HG02763 (cell line): ENCODE measurements around the gene GPR12.

ENCODE experiments used
- ATAC-seq: cut with Tn5 transposase; IDR thresholded peaks from one replicate; pipeline ENCODE4 v1.9.1; 2021; ENCODE audit warnings: mild to moderate bottlenecking, moderate library complexity; ENCODE audit not compliant: unreplicated experiment

The GPR12 gene

GRCh38 chr13:26706381-26706780 lies 54.2 kb downstream of the GPR12 start:
- ATAC-seq = no peak

DNA sequence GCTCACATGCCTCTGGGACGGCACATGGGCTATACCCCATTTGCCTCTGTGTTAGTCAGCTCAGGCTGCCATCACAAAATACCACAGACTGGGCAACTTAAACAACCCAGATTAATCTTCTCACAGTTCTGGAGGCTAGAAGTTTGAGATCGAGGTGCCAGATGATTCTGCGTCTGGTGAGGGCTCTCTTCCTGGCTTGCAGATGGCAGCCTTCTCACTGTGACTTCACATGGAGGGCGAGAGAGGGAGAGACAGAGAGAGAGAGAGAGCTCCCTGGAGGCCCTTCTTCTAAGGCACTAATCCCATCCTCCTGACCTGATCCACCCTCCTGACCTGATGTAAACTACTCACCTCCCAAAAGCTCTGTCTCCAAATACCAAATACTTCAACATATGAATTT lies 55.0 kb downstream of the GPR12 start:
- no peak for ATAC-seq
